Neuronal stem cell (in vitro differentiated cells): Measurements from ENCODE around the gene KLF8.

Experiments
- DNase-seq: peaks from one replicate; pipeline ENCODE4 v3.0.0-alpha.2; 2013; ENCODE audit warnings: low spot score
- H2AFZ ChIP-seq: one replicate; pipeline ENCODE4 v1.6.1; 2013; ENCODE audit warnings: mild to moderate bottlenecking, low read length, inconsistent platforms
- H2AK5ac ChIP-seq: 2 replicates; pipeline ENCODE4 v1.6.1; 2013; ENCODE audit warnings: low read depth, mild to moderate bottlenecking, inconsistent platforms, low read length, moderate library complexity, mixed read lengths
- H2BK120ac ChIP-seq: 2 replicates; pipeline ENCODE4 v1.6.1; 2013; ENCODE audit warnings: low read depth, mild to moderate bottlenecking, inconsistent platforms, low read length, moderate library complexity, mixed read lengths
- H2BK12ac ChIP-seq: one replicate; pipeline ENCODE4 v1.6.1; 2013; ENCODE audit warnings: low read length, inconsistent platforms
- H2BK15ac ChIP-seq: 2 replicates; pipeline ENCODE4 v1.6.1; 2013; ENCODE audit warnings: mild to moderate bottlenecking, low read length, inconsistent platforms, mixed read lengths
- H2BK5ac ChIP-seq: one replicate; pipeline ENCODE4 v1.6.1; 2013; ENCODE audit warnings: inconsistent platforms, mild to moderate bottlenecking, low read length, moderate library complexity
- H3K14ac ChIP-seq: one replicate; pipeline ENCODE4 v1.6.1; 2013; ENCODE audit warnings: low read length, inconsistent platforms
- H3K18ac ChIP-seq: 2 replicates; pipeline ENCODE4 v1.6.1; 2013; ENCODE audit warnings: low read length, inconsistent platforms
- H3K23ac ChIP-seq: 2 replicates; pipeline ENCODE4 v1.6.1; 2013; ENCODE audit warnings: low read depth, mild to moderate bottlenecking, mixed read lengths, low read length, inconsistent platforms; ENCODE audit not compliant: poor library complexity
- H3K27ac ChIP-seq: replicated peaks from 3 replicates; pipeline ENCODE4 v1.5.1; 2013; ENCODE audit warnings: low read length, inconsistent platforms
- H3K27me3 ChIP-seq, 3 experiments: 2 replicates each; pipeline ENCODE4 v1.6.1; 2013; ENCODE audit warnings: low read length in 3 of 3, mild to moderate bottlenecking in 2 of 3, inconsistent platforms in 1 of 3, low read depth in 1 of 3, mixed read lengths in 1 of 3, moderate library complexity in 1 of 3; ENCODE audit not compliant: control insufficient read depth in 3 of 3, insufficient read depth in 3 of 3
- H3K36me3 ChIP-seq, 2 donors: replicated peaks in 1 of 2; 2 replicates each; pipeline ENCODE4 v1.6.1; 2013; ENCODE audit warnings: low read length in 2 of 2; ENCODE audit not compliant: control insufficient read depth in 2 of 2, insufficient read depth in 2 of 2
- H3K4ac ChIP-seq: 2 replicates; pipeline ENCODE4 v1.6.1; 2013; ENCODE audit warnings: inconsistent platforms, mild to moderate bottlenecking, low read length, moderate library complexity
- H3K4me1 ChIP-seq, 2 donors: 1 replicate in 1 of 2; 2 replicates in 1 of 2; pipeline ENCODE4 v1.6.1; 2013; ENCODE audit warnings: low read length in 2 of 2, low read depth in 1 of 2; ENCODE audit not compliant: control insufficient read depth in 2 of 2, insufficient read depth in 1 of 2
- H3K4me2 ChIP-seq: one replicate; pipeline ENCODE4 v1.6.1; 2013; ENCODE audit warnings: mild to moderate bottlenecking, low read length, inconsistent platforms; ENCODE audit not compliant: insufficient read depth, poor library complexity, severe bottlenecking
- H3K4me3 ChIP-seq, 2 donors: 2 replicates each; pipeline ENCODE4 v1.5.1; 2013; ENCODE audit warnings: low read length in 2 of 2, mild to moderate bottlenecking in 2 of 2, inconsistent platforms in 1 of 2, moderate library complexity in 1 of 2
- H3K79me1 ChIP-seq: one replicate; pipeline ENCODE4 v1.6.1; 2013; ENCODE audit warnings: low read depth, mild to moderate bottlenecking, inconsistent platforms, low read length, moderate library complexity
- H3K9ac ChIP-seq: one replicate; pipeline ENCODE4 v1.6.1; 2013; ENCODE audit warnings: mild to moderate bottlenecking, low read depth, low read length, inconsistent platforms; ENCODE audit not compliant: poor library complexity
- H3K9me3 ChIP-seq, 2 donors: replicated peaks in 1 of 2; 2 replicates each; pipeline versions ENCODE3 to v1.6.1; 2013; ENCODE audit warnings: low read length in 2 of 2, mild to moderate bottlenecking in 2 of 2, inconsistent platforms in 1 of 2, low read depth in 1 of 2, mixed read lengths in 1 of 2, moderate library complexity in 1 of 2; ENCODE audit not compliant: control insufficient read depth in 2 of 2, insufficient read depth in 1 of 2
- H4K8ac ChIP-seq: one replicate; pipeline ENCODE4 v1.6.1; 2013; ENCODE audit warnings: low read depth, mild to moderate bottlenecking, inconsistent platforms, low read length, moderate library complexity
- H4K91ac ChIP-seq: one replicate; pipeline ENCODE4 v1.6.1; 2013; ENCODE audit warnings: low read length, low read depth, mild to moderate bottlenecking, inconsistent platforms; ENCODE audit not compliant: poor library complexity
- WGBS, 2 donors: extraction: QIAGEN DNeasy Blood & Tissue Kit; methylation state at CpG; one replicate each; pipeline ENCODE4 v1.1.7; 2013; ENCODE audit warnings: missing lambda C conversion rate in 2 of 2, mixed read lengths in 1 of 2; ENCODE audit not compliant: insufficient read length in 2 of 2, insufficient replicate concordance in 1 of 2; ENCODE audit errors: extremely low coverage in 2 of 2; 5-methylcytosine and 5-hydroxymethylcytosine counted together

KLF8 gene

GRCh38 chrX:56279863-56280262 lies 47.7 kb downstream of the KLF8 start:
- H2AK5ac ChIP-seq = no peak overlapping the region
- H3K9ac ChIP-seq = no peak overlapping the region
- H3K18ac ChIP-seq = no peak overlapping the region
- H3K4me1 ChIP-seq = no peaks in the 10 kb centered on the region
- no peak overlapping the region for H2BK5ac ChIP-seq
- WGBS, 2 donors = no CpG with 5 or more reads among the region's 2 CpGs
- no peak overlapping the region for H4K91ac ChIP-seq
- no peak overlapping the region for H3K27ac ChIP-seq
- no peak for DNase-seq
- H3K4me2 ChIP-seq = no peak overlapping the region
- H2BK120ac ChIP-seq = no peak overlapping the region
- H3K14ac ChIP-seq = no peak overlapping the region
- H4K8ac ChIP-seq = no peak overlapping the region
- H3K27me3 ChIP-seq = peaks cover 0 to 6% (median 0%) of the 10 kb centered on the region in 3 experiments
- H3K36me3 ChIP-seq = no peaks in the 10 kb centered on the region
- H3K23ac ChIP-seq = no peak overlapping the region
- H3K9me3 ChIP-seq = no peaks in the 10 kb centered on the region
- H2AFZ ChIP-seq = no peak overlapping the region
- no peak overlapping the region for H3K4me3 ChIP-seq
- H2BK12ac ChIP-seq = no peak overlapping the region
- H2BK15ac ChIP-seq = no peak overlapping the region
- H3K79me1 ChIP-seq = no peaks in the 10 kb centered on the region
- H3K4ac ChIP-seq = no peak overlapping the region

GRCh38 chrX:56281789-56282188 lies 49.6 kb downstream of the KLF8 start:
- no peak overlapping the region for H3K27ac ChIP-seq
- H4K91ac ChIP-seq = no peak overlapping the region
- H3K4me1 ChIP-seq = no peaks in the 10 kb centered on the region
- no peak overlapping the region for H2BK15ac ChIP-seq
- H3K4me3 ChIP-seq = no peak overlapping the region
- H3K9me3 ChIP-seq = no peaks in the 10 kb centered on the region
- no peaks in the 10 kb centered on the region for H3K36me3 ChIP-seq
- no peak overlapping the region for H2BK5ac ChIP-seq
- H2BK120ac ChIP-seq = no peak overlapping the region
- H3K14ac ChIP-seq = no peak overlapping the region
- H2BK12ac ChIP-seq = no peak overlapping the region
- no peak overlapping the region for H3K4me2 ChIP-seq
- no peak overlapping the region for H3K18ac ChIP-seq
- peaks cover 0 to 9% (median 0%) of the 10 kb centered on the region in 3 experiments for H3K27me3 ChIP-seq
- H3K23ac ChIP-seq = no peak overlapping the region
- H2AK5ac ChIP-seq = no peak overlapping the region
- no peak for DNase-seq
- no peak overlapping the region for H3K4ac ChIP-seq
- H3K79me1 ChIP-seq = no peaks in the 10 kb centered on the region
- H4K8ac ChIP-seq = no peak overlapping the region
- no peak overlapping the region for H3K9ac ChIP-seq
- no peak overlapping the region for H2AFZ ChIP-seq

GRCh38 chrX:56284269-56284668 lies 52.1 kb downstream of the KLF8 start:
- no peak overlapping the region for H2BK15ac ChIP-seq
- no peak for DNase-seq
- H2BK5ac ChIP-seq = no peak overlapping the region
- H3K18ac ChIP-seq = no peak overlapping the region
- no peak overlapping the region for H3K14ac ChIP-seq
- no CpG with 5 or more reads among the region's 13 CpGs for whole genome bisulfite sequencing, 2 donors
- no peaks in the 10 kb centered on the region for H3K79me1 ChIP-seq
- no peak overlapping the region for H3K4me2 ChIP-seq
- H3K27me3 ChIP-seq = peaks cover 0 to 6% (median 0%) of the 10 kb centered on the region in 3 experiments
- H2AFZ ChIP-seq = no peak overlapping the region
- no peaks in the 10 kb centered on the region for H3K9me3 ChIP-seq
- no peak overlapping the region for H3K27ac ChIP-seq
- H3K4me1 ChIP-seq = no peaks in the 10 kb centered on the region
- H2BK12ac ChIP-seq = no peak overlapping the region
- H3K4ac ChIP-seq = no peak overlapping the region
- H4K8ac ChIP-seq = no peak overlapping the region
- H3K23ac ChIP-seq = no peak overlapping the region
- H3K9ac ChIP-seq = no peak overlapping the region
- H2BK120ac ChIP-seq = no peak overlapping the region
- H3K4me3 ChIP-seq = no peak overlapping the region
- H3K36me3 ChIP-seq = no peaks in the 10 kb centered on the region
- H2AK5ac ChIP-seq = no peak overlapping the region
- no peak overlapping the region for H4K91ac ChIP-seq

- H3K4me1 ChIP-seq = no peaks in the 10 kb centered on the region
- no peak overlapping the region for H3K4me2 ChIP-seq
- H3K79me1 ChIP-seq = no peaks in the 10 kb centered on the region
- no CpG with 5 or more reads among the region's 2 CpGs for WGBS, 2 donors
- H4K8ac ChIP-seq = no peak overlapping the region
- no peak overlapping the region for H3K9ac ChIP-seq
- H2BK5ac ChIP-seq = no peak overlapping the region
- no peak overlapping the region for H2BK15ac ChIP-seq
- no peak overlapping the region for H2AK5ac ChIP-seq
- no peak overlapping the region for H4K91ac ChIP-seq
- no peak overlapping the region for H3K18ac ChIP-seq
- H3K23ac ChIP-seq = no peak overlapping the region
- no peak overlapping the region for H3K14ac ChIP-seq
- no peak overlapping the region for H3K27ac ChIP-seq
- H2AFZ ChIP-seq = no peak overlapping the region
- no peaks in the 10 kb centered on the region for H3K9me3 ChIP-seq
- DNase-seq = no peak
- H3K4me3 ChIP-seq = no peak overlapping the region
- no peak overlapping the region for H2BK120ac ChIP-seq
- no peaks in the 10 kb centered on the region for H3K36me3 ChIP-seq
- H3K4ac ChIP-seq = no peak overlapping the region
- peaks cover 0 to 6% (median 0%) of the 10 kb centered on the region in 3 experiments for H3K27me3 ChIP-seq
- H2BK12ac ChIP-seq = no peak overlapping the region
These were observed 56.5 kb downstream of the KLF8 start for GRCh38 chrX:56288608-56289007.
